Measurements from ENCODE around the gene FMNL1.

DNA sequence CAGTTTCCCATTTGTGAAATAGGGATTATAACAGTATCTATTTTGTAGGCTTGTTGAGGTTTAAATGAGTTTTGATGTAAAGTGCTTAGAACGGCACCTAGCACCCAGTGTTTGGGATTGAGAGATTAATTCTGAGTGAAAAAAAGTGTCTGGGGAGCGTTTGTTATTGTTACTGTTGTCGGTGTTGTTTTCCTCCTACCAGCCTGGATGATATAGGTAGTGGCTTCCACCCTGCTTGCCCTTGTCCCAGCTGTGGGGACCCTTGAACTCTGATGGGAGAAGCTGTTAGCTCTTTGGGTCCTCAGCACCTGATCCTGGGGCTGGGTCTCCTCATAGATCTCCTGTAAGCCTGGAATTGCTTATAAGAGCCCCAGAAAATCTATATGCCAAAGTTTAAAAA is 4.9 kb downstream of the FMNL1 start:
- TF ChIP-seq EZH2 (IDR thresholded peaks at IDR 0.05; ENCODE audit: insufficient read depth, poor library complexity, severe bottlenecking) (no peak), EZH2phosphoT487 (IDR thresholded peaks at IDR 0.05; ENCODE audit: insufficient read depth, low read depth) (no peak)
